DMS53 (cell line): ENCODE results near the gene ERMP1.
"Not testable (repeated sequence)": the region's sequence is repeated elsewhere in the genome, so short reads cannot be mapped to it uniquely, and the experiment has no call there.

Experiments used
- DNase-seq: peaks from one replicate; lab custom pipeline; 2025; lab: John Stamatoyannopoulos, UW

Gene ERMP1, protein sequence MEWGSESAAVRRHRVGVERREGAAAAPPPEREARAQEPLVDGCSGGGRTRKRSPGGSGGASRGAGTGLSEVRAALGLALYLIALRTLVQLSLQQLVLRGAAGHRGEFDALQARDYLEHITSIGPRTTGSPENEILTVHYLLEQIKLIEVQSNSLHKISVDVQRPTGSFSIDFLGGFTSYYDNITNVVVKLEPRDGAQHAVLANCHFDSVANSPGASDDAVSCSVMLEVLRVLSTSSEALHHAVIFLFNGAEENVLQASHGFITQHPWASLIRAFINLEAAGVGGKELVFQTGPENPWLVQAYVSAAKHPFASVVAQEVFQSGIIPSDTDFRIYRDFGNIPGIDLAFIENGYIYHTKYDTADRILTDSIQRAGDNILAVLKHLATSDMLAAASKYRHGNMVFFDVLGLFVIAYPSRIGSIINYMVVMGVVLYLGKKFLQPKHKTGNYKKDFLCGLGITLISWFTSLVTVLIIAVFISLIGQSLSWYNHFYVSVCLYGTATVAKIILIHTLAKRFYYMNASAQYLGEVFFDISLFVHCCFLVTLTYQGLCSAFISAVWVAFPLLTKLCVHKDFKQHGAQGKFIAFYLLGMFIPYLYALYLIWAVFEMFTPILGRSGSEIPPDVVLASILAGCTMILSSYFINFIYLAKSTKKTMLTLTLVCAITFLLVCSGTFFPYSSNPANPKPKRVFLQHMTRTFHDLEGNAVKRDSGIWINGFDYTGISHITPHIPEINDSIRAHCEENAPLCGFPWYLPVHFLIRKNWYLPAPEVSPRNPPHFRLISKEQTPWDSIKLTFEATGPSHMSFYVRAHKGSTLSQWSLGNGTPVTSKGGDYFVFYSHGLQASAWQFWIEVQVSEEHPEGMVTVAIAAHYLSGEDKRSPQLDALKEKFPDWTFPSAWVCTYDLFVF

DNA sequence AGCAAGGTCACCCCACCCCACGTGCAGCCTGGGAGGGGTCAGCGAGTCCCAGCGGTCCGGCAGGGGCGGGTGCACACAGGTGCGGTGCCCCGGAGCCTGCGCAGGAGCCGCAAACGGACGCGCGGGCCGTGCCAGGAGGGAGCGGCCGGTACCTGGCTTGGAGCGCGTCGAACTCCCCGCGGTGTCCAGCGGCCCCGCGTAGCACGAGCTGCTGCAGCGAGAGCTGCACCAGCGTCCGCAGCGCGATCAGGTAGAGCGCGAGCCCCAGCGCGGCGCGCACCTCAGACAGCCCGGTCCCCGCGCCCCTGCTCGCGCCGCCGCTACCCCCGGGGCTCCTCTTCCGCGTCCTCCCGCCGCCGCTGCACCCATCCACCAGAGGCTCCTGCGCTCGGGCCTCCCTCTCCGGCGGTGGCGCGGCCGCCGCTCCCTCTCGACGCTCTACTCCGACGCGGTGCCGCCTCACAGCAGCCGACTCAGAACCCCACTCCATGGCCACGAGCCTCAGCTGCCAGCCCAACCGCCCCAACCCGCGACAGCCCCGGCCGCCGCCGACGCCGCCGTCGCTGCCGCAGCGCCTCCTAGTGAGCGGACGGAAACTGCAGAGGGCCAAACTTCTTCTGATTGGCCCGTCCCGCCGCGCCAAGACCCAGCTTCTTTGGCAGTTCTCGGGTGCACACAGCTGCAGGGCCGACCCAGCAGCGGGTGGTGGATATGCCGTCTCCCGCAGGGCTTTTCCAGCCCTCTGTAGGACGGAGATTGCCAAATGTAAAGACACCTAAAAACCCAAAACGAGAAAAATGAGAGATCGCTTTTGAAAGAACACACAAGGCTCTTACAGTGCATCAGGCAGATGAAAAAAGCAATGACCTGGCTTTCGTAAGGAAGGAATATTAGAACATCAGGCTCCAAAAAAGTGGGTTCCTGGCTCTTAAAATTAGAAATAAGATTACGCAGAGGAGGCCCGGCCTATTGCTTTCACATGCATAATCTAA, at the start of gene ERMP1:
Gene ERMP1, minus strand, starts transcription at position 580 of the 992 bp plus-strand sequence. Its CDS starts 90 bp downstream, at position 490.
- DNase-seq: peak; percentile 91

DNA sequence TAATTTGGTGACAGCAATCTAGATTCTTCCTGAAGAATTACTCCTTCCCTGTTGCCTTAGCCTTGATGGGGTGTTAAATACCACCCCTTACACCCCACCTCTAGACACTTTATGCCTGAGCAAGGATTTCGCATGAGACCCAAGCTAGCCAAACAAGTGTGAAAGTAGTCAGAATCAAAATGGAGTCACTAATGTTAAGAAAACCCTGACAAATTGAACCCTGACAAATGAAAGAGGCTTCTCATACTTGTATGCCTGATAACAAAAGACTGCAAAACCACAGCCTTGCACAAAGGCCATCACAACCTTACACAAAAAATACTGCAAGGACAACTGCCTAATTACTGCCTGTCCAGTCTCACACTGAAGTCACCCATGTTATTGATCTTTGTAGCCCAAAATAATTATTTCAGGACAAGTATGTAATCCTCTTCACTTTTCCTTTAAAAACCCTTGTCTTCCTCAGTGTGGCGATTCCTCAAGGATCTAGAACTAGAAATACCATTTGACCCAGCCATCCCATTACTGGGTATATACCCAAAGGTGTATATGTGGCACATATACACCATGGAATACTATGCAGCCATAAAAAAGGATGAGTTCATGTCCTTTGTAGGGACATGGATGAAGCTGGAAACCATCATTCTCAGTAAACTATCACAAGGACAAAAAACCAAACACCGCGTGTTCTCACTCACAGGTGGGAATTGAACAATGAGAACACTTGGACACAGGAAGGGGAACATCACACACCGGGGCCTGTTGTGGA, 49.5 kb upstream of the ERMP1 start:
- not testable (repeated sequence) for DNase-seq

DNA sequence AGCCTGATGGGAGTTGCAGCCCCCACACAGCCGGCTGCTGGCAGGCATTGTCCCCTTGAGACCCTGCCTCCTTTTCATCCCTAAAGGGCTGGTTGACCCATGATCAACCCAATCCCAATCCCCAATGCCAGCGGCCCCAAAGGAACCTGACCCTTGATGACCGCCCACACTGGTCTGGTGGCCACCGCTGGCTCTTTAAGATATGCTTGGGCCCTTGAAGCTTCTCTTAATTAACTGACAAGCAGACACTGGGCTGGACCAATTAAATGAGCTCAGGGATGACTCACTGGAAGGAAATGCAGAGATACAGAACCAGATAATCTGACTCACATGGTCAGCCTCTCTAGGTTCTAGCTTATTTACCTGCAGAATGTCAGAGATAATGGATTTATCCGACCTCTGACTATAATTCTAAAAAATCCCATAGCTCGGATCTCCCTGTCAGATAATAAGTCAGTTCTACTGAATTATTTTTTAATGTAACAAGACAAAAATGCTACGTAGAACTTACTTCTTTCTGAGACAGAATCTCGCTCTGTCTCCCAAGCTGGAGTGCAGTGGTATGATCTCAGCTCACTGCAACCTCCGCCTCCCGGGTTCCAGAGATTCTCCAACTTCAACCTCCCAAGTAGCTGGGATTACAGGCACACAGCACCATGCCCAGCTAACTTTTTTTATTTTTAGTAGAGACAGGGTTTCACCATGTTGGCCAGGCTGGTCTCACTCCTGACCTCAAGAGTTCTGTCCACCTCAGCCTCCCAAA, 46.7 kb upstream of the ERMP1 start:
- peak; percentile 15 for DNase-seq

DNA sequence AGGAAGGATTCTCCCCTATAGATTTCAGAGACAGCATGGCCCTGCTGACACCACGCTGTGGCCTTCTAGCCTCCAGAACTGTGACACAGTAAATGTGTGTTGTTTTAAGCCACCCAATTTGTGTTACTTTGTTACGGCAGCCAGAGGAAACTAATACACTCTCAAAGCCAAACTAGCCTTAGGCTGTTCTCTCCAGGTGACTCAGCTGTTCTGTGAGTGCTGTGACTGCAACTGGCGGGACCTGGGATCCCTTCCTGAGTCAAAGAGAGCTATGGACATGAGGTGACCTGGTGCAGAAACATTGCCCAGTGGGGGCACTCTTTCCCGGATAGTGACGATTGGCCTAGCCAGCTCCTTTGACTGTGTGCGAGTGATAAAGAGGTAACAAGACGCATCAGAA, 43.8 kb upstream of the ERMP1 start:
- no peak for DNase-seq

DNA sequence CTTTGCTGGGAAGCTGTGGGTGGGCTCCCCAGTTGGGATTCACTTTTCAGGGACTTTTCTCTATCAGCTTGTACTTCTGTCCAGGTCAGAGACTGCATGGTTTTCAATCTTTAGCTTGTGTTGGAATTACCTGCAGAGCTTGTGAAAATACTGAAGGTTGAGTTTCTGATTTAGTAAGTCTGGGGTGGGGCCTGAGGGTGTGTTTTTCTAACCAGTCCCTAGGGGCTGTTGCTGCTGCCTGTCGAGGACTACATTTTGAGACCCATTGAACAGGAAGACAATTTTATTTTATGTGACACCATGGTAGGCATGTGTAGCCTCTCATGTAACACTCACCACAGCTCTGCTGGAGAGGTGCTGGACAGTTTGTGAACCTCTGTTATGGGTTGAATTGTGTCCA, 43.1 kb upstream of the ERMP1 start:
- DNase-seq: no peak

DNA sequence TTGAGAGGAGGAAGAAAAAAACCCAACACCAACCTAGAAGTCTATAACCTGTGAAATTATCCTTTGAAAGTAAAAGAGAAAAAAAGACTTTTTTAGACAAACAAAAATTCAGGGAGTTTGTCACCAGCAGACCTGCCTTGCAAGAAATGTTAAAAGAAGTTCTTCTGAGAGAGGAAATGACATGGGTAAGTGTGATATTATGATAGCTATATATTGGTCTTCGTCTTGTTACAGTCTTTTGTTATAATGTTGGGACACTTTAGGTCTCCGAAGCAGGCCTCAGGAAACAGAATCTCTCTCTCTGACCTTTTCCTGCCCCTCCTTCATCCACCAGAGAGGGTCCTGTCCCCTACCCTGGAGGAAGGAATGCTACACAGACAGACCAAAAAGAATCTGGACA, 41.1 kb upstream of the ERMP1 start:
- DNase-seq: no peak

DNA sequence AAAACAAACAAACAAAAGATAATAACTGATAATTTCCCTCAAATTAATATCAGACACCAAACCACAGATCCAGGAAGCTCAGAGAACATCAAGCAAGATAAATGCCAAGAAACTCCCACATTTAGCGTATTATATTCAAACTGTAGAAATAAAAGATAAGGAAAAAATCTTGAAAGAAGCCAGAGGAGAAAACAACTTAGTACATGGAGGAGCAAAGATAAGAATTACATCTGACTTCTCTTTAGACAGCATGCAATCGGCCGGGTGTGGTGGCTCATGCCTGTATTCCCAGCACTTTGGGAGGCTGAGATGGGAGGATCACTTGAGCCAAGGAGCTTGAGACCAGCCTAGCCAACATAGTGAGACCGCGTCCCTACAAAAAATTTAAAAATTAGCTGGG, 40.5 kb upstream of the ERMP1 start:
- no peak for DNase-seq

DNA sequence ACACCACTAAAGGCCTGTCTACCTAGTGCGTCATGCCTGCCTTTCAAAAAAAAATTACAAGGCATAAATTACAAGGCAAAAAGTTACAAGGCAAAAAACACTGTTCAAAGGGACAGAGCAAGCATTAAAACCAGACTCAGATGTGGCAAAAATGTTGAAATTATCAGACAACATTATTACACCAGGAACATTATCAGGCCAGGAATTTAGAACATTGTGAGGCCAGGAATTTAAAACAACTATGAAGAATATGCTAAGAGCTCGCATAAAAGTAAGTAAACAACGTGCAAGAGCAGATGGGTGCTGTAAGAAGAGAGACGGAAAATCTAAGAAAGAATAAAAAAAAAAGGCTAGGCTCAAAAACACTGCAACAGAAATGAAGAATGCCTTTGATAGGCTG, 39.6 kb upstream of the ERMP1 start:
- DNase-seq: no peak

DNA sequence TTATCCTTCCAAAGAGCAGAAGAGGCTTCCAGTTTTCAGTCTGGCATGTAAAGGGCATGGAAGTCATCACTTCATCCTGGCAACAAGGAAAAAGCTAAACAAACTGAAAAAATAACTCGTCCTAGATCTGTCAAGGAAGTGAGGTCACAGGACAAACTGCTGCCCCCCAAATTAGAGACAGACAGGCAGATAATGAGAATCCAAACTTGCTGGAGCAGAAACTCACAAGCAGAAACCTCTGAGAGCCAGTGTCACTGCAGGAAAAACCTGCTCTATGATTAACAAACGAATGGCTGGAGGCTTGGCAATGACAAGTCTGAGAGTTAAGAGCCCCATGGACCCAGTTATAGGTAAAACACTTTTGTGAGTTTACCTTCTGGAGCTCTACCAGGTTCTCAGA, 38.9 kb upstream of the ERMP1 start:
- no peak for DNase-seq

DNA sequence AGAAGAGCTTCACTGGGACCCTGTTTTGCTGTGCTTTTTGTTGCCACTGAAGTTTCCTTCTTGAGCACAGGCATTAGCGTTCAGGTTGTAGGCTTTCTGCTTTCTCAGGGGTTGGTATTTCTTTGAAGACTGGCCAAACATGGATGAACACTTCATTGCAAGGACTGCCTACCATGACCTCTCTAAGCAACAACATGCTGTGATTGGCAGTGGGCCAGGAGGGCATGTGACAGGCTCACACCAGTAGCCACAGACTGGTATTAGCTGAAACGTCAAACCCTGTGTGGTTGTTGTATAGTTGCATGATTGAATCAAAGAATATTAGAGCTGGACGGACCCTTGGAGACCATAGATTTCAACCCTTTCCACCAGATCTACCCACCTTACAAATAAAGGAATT, 37.8 kb upstream of the ERMP1 start:
- DNase-seq: peak; percentile 31

DNA sequence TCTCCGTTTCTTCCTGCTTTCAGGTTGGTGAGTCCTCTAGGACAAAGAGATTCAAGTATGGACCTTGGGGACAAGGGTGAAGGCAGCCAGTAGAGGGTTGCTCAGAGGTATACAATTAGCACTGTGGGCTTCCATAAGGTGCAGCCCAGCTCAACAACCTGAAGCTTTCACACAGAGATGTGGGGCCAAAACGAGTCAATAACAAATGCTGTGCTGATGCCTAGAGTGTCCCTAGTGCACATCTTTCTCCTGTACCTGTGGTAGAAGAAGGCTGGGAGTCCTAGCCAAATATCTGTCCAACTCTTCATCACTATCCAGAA, 37.1 kb upstream of the ERMP1 start:
- DNase-seq: no peak

DNA sequence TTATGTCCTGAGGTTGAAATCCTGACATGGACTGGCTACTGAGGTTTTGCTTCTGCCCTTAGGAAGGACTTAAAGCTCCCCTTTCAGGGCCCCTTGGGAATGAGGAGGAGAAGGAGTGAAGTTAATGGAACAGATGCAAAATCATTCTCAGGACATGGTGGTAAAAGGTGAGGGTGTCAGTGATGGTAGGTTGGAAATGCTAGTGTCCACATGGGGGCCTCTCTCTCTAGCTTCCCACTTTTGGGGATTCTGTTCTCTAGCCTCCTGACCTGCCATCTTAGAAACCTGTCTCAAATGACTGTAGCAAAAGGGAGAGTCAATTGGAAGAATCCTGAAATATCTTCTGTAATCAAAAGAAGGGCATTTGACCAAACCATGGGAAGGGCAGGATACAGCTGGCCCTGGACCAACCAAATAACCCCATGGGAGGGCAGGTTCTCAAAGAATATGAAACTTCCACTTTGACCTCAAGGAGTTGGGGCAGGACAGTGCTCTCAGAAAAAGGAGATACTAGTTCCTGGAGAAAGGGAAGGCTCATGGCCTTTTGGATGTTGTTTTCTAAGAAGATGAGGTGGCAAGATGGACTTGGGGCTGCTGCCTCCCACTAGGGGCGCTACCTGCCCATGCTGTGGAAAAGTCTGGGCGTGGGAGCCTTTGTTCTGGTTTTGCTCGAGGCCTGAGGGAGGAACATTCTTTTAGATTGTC, 36.5 kb upstream of the ERMP1 start:
- DNase-seq: peak; percentile 29

DNA sequence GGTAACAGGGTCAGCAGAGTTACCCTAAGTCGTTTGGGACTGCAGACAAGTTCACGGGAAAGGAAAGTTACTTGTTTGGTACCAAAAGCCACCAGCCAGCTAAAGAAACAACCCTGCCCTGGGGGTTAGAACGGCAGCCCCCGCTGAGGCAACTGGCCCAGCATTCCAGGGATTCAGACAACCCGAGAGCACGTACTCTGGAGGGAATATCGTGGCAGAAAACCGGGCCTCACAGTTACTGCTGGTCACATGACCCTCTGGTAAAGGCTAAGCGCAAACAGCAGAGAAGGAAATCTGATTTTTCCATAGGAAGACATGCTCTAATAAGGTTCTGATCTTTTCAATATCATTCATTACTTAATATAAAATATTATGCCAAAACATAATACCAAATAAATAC, 35.3 kb upstream of the ERMP1 start:
- no peak for DNase-seq

DNA sequence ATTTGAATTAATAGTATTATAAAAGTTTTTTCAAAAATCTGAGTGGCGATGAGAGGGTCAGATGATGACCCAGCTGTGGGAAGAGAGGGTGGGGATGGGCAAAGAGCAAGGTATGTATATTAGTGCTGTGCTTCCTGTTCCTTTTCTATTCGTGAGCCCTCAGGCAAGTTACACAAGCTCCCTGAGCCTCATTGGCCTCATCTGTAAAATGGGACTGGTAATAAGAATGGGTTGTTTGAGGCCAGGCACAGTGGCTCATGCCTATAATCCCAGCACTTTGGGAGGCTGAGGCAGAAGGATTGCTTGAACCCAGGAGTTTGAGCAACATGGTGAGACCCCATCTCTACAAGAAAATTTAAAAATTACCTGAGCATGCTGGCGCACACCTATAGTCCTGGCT, 33.8 kb upstream of the ERMP1 start:
- DNase-seq: no peak

DNA sequence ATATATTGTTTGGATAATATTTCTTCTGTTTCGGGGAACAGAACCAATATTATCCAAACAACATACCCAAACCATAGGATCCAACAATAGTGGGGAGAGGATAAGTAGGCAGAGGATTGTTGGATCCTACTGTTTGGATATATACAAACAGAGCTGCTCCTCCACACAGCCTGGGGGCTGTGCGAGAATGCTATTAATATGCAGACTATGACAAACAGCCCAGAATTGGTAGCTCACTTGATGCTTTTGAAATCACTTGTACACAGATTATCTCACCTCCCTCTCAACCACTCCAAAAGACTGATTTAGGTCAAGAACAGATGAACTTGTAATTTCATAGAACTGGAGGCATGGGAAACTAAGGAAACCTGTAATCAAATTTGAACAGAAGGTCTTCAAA, 33.4 kb upstream of the ERMP1 start:
- no peak for DNase-seq

DNA sequence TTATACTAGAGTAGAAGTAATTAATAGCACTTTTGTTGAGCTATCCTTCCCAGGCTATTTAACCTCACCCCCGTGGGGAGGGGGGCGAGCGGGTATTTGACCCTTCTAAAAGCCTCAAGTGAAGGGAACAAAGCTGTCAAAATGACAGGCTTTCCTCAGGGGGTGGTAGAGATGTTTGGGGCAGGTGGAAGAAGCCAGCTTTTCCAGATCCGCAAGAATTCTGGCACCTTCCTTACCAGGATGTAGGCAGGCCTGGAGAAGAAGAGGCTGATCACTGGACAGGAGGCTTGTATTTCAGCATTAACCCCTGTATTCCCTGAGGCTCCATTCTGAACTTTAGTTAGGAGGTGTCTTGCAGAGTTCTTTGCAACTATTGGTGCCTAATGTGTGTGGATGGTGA, 31.5 kb upstream of the ERMP1 start:
- no peak for DNase-seq

DNA sequence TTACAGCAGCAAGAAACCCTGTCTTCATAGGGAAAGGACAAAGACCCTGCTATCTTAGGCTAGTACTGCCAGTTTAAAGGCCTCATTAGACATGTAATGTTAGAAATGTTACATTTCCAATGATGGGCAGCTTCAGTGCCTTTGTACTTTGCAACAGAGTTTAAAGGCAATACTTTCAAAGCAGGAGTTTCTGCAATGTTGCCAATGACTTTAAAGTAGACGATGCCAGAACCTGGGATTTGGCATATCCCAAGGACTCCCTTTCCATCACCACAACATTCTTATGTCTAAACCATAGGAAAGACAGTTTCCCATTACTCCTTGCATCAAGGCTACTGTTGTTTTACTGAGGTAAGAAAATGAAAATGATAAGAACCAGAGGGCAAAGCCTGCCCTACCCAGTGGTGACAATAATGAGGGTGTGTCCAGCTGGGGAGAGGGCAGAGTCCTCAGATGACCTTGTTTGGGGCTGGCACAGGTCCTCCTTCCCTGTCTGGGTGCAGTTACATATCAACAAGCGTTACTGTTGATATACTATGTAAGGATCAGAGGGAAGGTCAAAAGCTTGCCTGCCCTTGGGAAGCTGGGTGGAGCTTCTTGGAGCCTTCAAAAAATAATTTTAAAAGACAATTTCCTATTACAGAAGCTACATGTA, 30.3 kb upstream of the ERMP1 start:
- DNase-seq: no peak

DNA sequence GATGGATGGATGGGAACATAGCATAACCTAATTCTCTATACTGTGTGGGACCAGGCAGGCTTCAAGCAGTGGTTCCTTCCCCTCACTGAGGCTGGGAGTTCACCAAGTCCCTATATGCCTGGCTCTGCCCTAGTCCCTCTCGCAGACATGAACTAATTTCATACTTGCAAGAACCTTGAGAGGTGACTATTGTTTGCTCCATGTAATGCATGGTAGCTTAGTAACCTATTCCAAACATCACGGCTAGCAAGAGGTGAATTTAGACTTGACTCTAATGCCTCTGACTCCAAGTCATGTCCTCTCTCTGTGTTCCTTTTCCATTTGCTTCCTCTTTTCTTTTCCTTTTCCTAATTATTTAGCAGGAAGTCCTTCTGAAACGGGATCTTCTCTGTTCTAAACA, 25.9 kb upstream of the ERMP1 start:
- peak; percentile 13 for DNase-seq

DNA sequence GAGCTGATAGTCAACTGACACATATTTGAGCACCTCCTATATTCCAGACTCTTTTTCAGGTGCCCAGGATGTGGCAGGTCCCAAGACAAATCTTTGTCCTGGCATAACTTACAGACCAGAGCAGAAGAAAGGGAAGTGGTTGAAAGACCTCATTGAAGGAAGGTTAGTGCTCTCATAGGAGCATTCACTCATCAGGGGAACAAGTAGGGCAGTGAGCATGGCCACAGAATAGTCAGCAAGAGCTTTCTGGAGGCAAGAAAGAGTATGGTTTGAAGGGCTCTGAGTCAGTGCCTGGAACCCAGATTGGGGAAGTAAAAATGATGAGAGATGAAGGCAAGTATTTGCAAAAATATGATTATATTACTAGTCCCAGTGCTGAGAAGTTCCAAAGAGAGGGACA, 25.0 kb upstream of the ERMP1 start:
- DNase-seq: no peak
